GM12892 (cell line): ENCODE data around the gene CYP1B1.

Experiments used
- POLR2A ChIP-seq: IDR thresholded peaks from 2 replicates; pipeline ENCODE4 v1.6.1; 2011; ENCODE audit warnings: low read depth, low read length, control low read depth
- POLR2AphosphoS5 ChIP-seq: IDR thresholded peaks from 2 replicates; pipeline ENCODE4 v1.6.1; 2011; ENCODE audit warnings: low read depth, low read length, control low read depth
- TAF1 ChIP-seq: IDR thresholded peaks from 2 replicates; pipeline ENCODE4 v1.6.1; 2011; ENCODE audit warnings: low read depth, mild to moderate bottlenecking, control low read depth, low read length, borderline replicate concordance

DNA sequence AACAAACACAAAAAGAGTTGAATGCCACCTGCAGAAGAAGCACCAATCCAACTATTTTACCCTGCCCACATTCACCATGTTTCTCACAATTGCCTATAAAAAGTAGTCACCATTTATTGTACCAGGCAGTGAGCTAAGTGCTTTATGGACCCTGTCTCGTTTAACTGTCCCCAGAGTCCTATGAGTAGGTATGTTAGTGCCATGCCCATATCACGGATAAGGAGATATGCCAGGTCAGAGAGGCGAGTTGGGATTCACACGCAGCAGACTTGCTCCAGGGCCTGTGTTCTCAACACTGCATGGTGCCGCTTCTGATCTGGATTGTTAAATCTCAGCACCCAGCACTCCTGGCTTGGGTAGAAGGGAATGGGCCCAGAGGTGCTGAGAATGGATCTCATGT, 49.1 kb upstream of the CYP1B1 start:
- TF ChIP-seq POLR2A: no peak
- no peak for TF ChIP-seq POLR2AphosphoS5
- TF ChIP-seq TAF1: no peak
